ENCODE data around the gene MRTO4.
A peak's percentile ranks its signal among the peaks of the same experiment; 100 is the strongest.
"Not testable (repeated sequence)": the region's sequence is repeated elsewhere in the genome, so short reads cannot be mapped to it uniquely, and the experiment has no call there.

The MRTO4 gene

GRCh38 chr1:19251305-19252196 lies at the start of gene MRTO4, which contains the start of gene EMC1:
Gene MRTO4 (plus strand): TSS chr1:19251805. CDS start chr1:19251836, 31 bp downstream.
Gene EMC1 (minus strand): TSS chr1:19251524. CDS start chr1:19251509, 15 bp downstream.
- DNase-seq = peak; percentile 96

- DNase-seq = no peak
Measured at GRCh38 chr1:19202396-19202795, 49.2 kb upstream of the MRTO4 start.

DNA sequence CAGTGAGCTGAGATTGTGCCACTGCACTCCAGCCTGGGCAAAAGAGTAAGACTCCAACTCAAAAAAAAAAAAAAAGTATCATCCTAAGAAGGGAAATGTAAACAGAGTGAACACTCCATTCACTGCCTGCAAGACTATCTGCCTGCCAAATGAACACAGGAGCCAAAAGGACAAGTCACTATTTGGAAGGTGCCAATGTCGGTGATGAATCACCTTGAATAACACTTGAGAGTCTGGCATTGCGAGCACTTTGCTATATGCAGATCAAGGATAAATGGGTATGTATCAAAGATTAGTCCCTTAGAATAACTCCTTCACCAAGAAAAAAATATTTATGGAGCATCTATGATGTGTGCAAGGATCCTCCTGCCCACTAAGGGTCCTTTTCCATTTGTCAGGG lies 48.2 kb upstream of the MRTO4 start:
- DNase-seq = no peak

DNA sequence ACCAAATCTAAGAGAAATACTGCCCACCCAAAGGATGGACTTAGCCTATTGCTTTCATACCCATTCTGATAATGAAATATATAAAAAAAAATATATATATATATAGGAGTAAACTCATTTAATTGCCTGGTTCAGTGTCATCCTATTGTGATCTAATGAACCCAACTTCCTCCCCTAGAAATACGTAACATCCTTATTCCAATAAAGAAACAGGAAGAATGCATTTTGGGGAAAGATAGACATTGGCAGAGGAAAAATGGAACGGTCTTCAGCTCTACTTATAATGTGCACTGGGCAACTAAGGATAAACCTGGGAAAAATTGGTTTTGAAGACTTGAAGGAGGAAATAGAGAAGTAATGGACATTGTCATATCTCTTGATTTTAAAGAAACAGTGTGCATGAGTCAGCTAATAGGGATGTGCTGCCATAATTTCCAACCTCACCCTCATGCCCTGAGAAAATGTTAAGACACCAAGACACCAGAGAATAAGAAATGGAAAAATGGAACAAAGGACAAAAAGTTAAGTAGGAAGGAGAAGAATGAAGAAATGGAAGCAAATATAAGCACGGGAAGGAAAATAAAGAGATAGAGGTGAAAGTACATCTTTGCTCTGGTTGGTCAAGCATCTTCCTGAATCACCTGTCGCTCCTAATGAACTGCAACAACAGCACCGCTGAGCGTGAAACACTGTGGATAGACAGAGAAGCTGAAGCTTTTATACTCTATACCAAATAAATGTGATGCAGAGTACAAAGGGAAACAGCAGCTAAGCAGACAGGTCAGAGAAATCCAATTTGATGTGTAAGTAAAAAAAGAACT lies 46.9 kb upstream of the MRTO4 start:
- DNase-seq = no peak

DNA sequence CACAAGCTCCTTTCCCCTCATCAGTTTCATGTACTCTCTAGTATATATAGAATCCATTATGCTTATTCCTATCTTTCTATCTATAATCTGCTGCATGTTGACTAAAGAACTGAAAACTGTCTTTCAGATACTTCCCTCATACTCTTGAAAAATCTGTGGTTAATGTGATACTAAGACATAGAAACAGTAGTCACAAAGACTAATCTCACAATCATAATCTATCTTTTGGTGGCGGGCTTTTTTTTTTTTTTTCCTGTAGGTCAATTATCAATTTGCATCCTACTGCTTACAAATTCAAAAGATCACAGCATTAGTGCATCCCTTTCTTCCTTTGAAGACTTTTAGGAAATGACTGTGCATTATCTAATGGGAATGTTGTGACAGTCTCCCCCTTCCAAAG lies 46.2 kb upstream of the MRTO4 start:
- DNase-seq = no peak

DNA sequence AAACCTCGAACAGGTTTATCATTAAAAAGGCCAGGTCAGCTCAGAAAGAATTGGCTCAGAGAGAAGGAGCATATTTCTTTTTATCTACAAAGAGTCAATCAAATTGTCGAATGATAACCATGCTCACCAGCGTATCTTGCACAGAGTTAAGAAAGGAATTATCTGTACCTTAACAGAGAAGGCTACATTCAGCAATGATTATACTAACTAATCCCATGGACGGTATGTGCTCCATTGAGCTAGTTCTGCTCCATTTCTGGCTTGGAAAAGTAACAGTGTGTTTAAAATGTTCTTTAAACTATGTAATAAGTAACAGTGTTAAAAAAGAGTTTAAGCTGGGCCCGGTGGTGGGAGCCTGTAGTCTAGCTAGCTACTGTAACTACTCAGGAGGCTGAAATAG lies 45.8 kb upstream of the MRTO4 start:
- DNase-seq = no peak

GRCh38 chr1:19206947-19207346 lies 44.7 kb upstream of the MRTO4 start:
- no peak for DNase-seq

DNA sequence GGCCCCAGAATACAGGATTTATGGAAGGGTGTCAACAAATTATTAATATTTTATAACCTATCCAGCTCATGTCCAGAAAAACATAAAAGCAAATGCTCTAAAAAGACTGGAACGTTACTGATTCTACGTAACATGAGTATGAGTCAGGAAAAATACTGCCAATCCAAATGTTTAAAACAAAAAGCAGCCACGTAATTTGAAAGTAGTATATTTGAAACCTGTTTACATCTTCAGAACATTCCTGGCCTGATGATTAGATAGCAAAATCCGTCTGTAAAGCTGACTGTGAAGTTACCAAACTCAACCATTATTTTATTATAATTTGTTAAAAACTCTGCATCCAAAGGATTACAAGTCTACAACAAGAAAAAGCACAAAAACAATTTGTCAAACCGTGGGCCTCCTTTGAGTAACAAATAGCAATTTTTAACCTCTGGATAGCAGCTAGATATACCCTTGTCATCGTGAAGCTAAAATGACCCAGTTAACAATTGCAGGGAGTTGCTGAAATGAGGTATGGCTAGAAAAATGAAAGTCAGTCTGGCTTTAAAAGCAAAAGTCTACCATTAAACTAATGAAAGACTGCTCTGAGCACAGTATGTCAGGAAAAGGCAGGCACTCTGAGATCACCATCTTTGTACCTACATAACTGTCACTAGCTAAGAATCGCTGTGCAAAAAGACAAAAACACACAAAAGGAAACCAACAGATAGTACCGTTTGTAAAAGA lies 42.7 kb upstream of the MRTO4 start:
- DNase-seq = peak; percentile 6

DNA sequence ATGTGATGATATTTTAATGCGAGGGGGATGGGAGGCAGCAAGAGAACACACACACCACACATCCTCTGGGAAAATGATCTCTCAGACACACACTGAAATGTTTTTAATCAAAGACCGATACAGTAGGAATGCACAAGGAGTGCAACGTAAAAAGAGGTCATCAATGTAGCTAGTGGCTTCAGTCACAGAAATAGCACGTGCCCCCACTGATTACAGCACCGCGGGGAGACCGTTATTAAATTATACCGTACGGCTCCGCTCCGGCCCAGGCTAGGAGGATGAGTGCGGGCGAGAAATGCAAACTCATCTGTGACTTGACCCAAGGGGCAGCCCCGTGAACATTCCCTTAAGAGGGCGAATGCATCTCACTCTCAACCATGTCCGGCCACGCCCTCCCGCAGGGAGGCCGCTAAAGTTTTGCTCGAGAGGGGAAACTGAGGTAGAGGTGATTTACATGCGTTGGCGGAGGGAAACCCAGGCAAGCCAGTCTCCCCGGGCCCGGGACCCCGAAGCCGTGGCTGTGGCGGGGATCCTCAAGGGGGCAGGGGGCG lies 42.1 kb upstream of the MRTO4 start:
- peak; percentile 75 for DNase-seq

- peak; percentile 98 for DNase-seq
Measured at GRCh38 chr1:19209990-19210771, 41.4 kb upstream of the MRTO4 start, which contains the start of gene UBR4. Gene UBR4 (minus strand): TSS chr1:19210266. CDS start chr1:19210248, 18 bp downstream.

DNA sequence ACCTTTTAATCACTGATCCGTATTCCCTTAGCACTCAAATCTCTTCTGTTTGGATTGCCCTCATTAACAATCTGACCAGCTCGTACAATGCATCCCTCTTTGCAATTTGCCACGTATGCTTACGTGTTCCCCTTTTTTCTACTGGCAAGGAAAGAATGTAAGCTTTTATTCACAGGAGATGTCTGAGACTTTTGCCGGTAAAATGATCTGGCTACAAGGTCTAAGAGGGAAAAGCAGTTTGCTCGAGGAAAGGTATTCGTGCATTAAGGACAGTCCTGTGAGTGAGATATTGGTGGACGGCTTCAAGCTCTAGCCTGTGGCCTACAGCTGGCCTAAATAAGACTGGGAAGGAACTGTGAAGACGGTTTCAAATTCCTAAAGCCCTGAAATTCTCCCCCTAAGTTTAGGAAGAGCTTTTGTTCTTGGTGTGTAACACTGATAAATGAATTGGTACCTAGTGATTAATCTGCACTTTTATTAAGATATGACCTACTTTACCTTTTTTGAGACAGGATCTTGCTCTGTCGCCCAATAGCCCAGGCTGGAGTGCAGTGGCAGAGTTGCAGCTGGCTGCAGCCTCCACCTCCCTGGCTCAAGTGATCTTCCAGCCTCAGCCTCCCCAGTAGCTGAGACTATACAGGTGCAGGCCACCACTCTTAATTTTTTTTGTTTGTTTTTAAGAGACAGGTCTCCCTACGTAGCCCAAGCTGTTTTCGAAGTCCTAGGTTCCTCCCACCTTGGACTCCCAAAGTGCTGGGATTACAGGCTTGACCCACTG lies 40.6 kb upstream of the MRTO4 start:
- no peak for DNase-seq

- no peak for DNase-seq
Measured at GRCh38 chr1:19212167-19212566, 39.4 kb upstream of the MRTO4 start.

GRCh38 chr1:19213580-19213979 lies 38.0 kb upstream of the MRTO4 start:
- no peak for DNase-seq

GRCh38 chr1:19216585-19216984 lies 35.0 kb upstream of the MRTO4 start:
- not testable (repeated sequence) for DNase-seq

- DNase-seq = no peak
Measured at GRCh38 chr1:19219451-19219850, 32.2 kb upstream of the MRTO4 start.

DNA sequence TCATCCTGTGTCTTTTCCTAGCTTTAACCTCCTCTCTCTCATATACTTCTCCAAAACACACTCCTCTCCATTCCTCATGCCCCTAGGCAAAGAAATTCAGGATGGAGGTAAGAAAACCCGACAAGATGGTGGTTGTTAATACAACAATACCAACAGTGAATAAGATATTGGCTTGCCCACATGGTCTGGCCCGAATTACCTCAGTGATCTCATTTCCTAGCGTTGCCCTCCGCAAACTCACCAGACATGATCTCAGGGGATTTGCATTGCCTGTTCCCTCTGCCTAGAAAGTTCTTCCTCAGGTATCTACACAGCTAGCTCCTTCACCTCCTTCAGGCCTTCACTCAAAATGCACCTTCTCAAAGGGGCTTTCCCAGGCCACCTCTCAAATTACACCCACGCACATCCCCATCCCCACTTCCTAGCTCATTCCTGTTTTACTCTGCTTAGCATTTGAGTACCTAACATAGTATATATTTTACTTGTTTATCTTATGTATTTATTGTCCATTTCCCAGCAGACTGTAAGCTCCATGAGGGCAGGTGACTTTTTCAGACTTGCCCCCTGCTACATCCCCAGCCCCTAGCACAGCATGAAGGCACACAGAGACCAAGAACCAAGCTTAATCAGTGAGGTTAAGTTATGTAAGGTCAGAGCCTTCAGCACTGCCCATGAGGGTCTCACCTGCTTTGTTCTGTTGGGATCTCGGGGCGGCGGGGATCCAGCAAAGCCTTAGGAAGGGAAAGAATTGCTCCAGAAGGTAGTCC lies 31.3 kb upstream of the MRTO4 start:
- no peak for DNase-seq

DNA sequence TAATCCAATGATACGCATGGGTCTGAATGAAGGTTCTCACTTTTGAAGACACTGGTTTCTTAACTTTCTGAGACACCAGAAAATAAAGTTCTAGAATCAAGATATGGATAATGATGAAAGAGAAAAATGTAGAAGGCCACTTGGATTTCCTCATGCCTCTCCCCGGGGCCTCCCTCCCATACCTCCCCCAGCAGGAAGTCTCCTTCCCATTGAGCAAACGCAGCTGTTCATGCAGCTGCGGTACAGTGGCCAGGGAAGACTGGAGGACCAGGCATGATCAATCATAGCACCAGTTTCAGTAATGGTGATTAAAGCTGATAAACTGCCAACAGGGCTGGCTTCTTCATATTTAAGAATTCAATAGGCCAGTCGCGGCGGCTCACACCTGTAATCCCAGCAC lies 30.6 kb upstream of the MRTO4 start:
- DNase-seq = no peak

DNA sequence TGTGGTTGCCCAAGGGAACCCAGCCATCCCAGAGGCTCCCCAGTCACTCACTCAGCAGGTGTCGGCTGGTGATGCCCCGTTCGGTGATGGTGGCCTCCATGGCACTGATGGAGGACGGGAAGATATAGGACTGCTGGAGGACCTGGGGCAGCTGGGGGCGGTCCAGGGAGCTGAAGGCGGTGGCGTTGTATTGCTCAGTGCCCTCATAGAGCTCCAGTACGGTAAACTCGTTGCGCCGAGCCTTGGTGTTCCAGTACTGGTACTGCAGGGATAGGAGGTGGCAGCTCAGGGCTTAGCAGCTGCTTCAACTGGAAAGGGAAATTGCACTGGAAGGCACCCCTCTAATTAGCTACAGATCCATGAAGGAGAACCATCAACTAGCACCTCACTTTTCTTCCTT lies 29.0 kb upstream of the MRTO4 start:
- DNase-seq = no peak

- DNase-seq = no peak
Measured at GRCh38 chr1:19222979-19223824, 28.4 kb upstream of the MRTO4 start.

Measured in eye (tissue), 1 donor.